Type B pancreatic cell (in vitro differentiated cells): ENCODE measurements around the gene NOTCH1. TPM values are rescaled to one million over a fixed set of nuclear protein-coding genes. Genes with fewer than 3 reads are reported as not detected.

ENCODE experiments used
- DNase-seq: peaks from one replicate; pipeline ENCODE4 v3.0.0; 2021; ENCODE audit warnings: mixed read lengths; ENCODE audit not compliant: unreplicated experiment; ENCODE audit errors: extremely low spot score
- H3K27ac Mint-ChIP-seq: 2 replicates; pipeline ENCODE4 v1.8.0; 2021; ENCODE audit warnings: mild to moderate bottlenecking, mixed read lengths
- H3K27me3 Mint-ChIP-seq: 2 replicates; pipeline ENCODE4 v1.8.0; 2021; ENCODE audit warnings: mixed read lengths
- H3K36me3 Mint-ChIP-seq: 2 replicates; pipeline ENCODE4 v1.8.0; 2021; ENCODE audit warnings: mixed read lengths
- H3K4me1 Mint-ChIP-seq: one replicate; pipeline ENCODE4 v1.8.0; 2021; ENCODE audit warnings: mixed read lengths; ENCODE audit not compliant: unreplicated experiment
- H3K4me3 Mint-ChIP-seq: 2 replicates; pipeline ENCODE4 v1.8.0; 2021; ENCODE audit warnings: mild to moderate bottlenecking, mixed read lengths
- H3K9me3 Mint-ChIP-seq: 2 replicates; pipeline ENCODE4 v1.8.0; 2021; ENCODE audit warnings: mixed read lengths
- CTCF ChIP-seq: fragments of 200-600 bp; sonication (generic); conservative IDR thresholded peaks from 2 replicates; pipeline ENCODE4 v1.5.0; 2021; ENCODE audit warnings: antibody characterized with exemption, mild to moderate bottlenecking
- total RNA-seq: library from RNA; stranded (reverse); gene quantifications from 2 replicates; pipeline ENCODE4 v1.2.1, GENCODE V29; 2021; ENCODE audit warnings: low replicate concordance

Gene NOTCH1
- total RNA-seq, 1 donor from 2014 or later = 53.1 TPM

- DNase-seq = no peak
- Mint-ChIP-seq H3K27ac (no peak overlapping the region), H3K9me3 (no peaks in the 10 kb centered on the region), H3K27me3 (no peaks in the 10 kb centered on the region), H3K4me1 (no peaks in the 10 kb centered on the region), H3K4me3 (no peak overlapping the region), H3K36me3 (no peaks in the 10 kb centered on the region)
- TF ChIP-seq CTCF = no peak
Measured at GRCh38 chr9:136513191-136513590, 32.7 kb downstream of the NOTCH1 start.

GRCh38 chr9:136512651-136513071, 33.2 kb downstream of the NOTCH1 start:
- Mint-ChIP-seq H3K27me3 (no peaks in the 10 kb centered on the region), H3K4me1 (no peaks in the 10 kb centered on the region), H3K27ac (no peak overlapping the region), H3K4me3 (no peak overlapping the region), H3K9me3 (no peaks in the 10 kb centered on the region), H3K36me3 (no peaks in the 10 kb centered on the region)
- no peak for DNase-seq
- no peak for TF ChIP-seq CTCF

- Mint-ChIP-seq H3K4me3 (no peak overlapping the region), H3K36me3 (no peaks in the 10 kb centered on the region), H3K27ac (no peak overlapping the region), H3K9me3 (no peaks in the 10 kb centered on the region), H3K4me1 (no peaks in the 10 kb centered on the region), H3K27me3 (no peaks in the 10 kb centered on the region)
- TF ChIP-seq CTCF = no peak
- DNase-seq = no peak
Measured at GRCh38 chr9:136511670-136512592, 33.9 kb downstream of the NOTCH1 start.

GRCh38 chr9:136511144-136511669, 34.6 kb downstream of the NOTCH1 start:
- Mint-ChIP-seq H3K27ac (no peak overlapping the region), H3K4me1 (no peaks in the 10 kb centered on the region), H3K36me3 (no peaks in the 10 kb centered on the region), H3K4me3 (no peak overlapping the region), H3K9me3 (no peaks in the 10 kb centered on the region), H3K27me3 (no peaks in the 10 kb centered on the region)
- no peak for DNase-seq
- TF ChIP-seq CTCF = no peak

- no peak for DNase-seq
Measured at GRCh38 chr9:136510561-136510960, 35.3 kb downstream of the NOTCH1 start.

More at GRCh38 chr9:136510561-136510960, 35.3 kb downstream of the NOTCH1 start:
- Mint-ChIP-seq H3K36me3 (no peaks in the 10 kb centered on the region), H3K4me3 (no peak overlapping the region), H3K27ac (no peak overlapping the region), H3K4me1 (no peaks in the 10 kb centered on the region), H3K9me3 (no peaks in the 10 kb centered on the region), H3K27me3 (no peaks in the 10 kb centered on the region)
- no peak for TF ChIP-seq CTCF
